H1 (cell line): Measurements from ENCODE around the gene TIMM10. TPM values are rescaled to one million over a fixed set of nuclear protein-coding genes. Genes with fewer than 3 reads are reported as not detected.

Source experiments
- CTCF ChIA-PET: fragments of 300-600 bp; sonication (Branson Sonifier 250); formaldehyde crosslinking; loops from one replicate; lab custom pipeline; 2021; ENCODE audit not compliant: partially characterized antibody; lab: Charles Lee
- POLR2A ChIA-PET: fragments of 300-600 bp; sonication (Branson Sonifier 250); formaldehyde crosslinking; loops from one replicate; lab custom pipeline; 2021; ENCODE audit warnings: inconsistent platforms; ENCODE audit not compliant: partially characterized antibody; lab: Charles Lee
- DNase-seq, 2 experiments: peaks; one replicate each; pipeline versions ENCODE4 v3.0.0 to v3.0.0-alpha.2; 2010 to 2022; ENCODE audit warnings: low spot score in 2 of 2, low read depth in 1 of 2, mixed read lengths in 1 of 2
- FAIRE-seq: peaks from 2 replicates; lab custom pipeline; 2011; peaks lifted over from hg19 to GRCh38; lab: Jason Lieb, UNC
- H2AFZ ChIP-seq: 2 replicates; pipeline ENCODE4 v1.8.1; 2012; ENCODE audit warnings: low read length, inconsistent platforms
- H2AK5ac ChIP-seq: 2 replicates; pipeline ENCODE4 v1.6.1; 2013; ENCODE audit warnings: low read depth, low read length
- H2BK120ac ChIP-seq: replicated peaks from 2 replicates; pipeline ENCODE3; 2013; ENCODE audit warnings: low read depth, low read length, inconsistent platforms
- H2BK12ac ChIP-seq: 2 replicates; pipeline ENCODE4 v1.6.1; 2013; ENCODE audit warnings: low read depth, low read length
- H2BK15ac ChIP-seq: 2 replicates; pipeline ENCODE4 v1.6.1; 2013; ENCODE audit warnings: low read length
- H2BK20ac ChIP-seq: 2 replicates; pipeline ENCODE4 v1.6.1; 2013; ENCODE audit warnings: low read length
- H2BK5ac ChIP-seq: 2 replicates; pipeline ENCODE4 v1.6.1; 2013; ENCODE audit warnings: low read depth, low read length
- H3K14ac ChIP-seq: 2 replicates; pipeline ENCODE4 v1.6.1; 2013; ENCODE audit warnings: inconsistent platforms; ENCODE audit not compliant: insufficient read length
- H3K18ac ChIP-seq: 2 replicates; pipeline ENCODE4 v1.6.1; 2013; ENCODE audit warnings: low read length; ENCODE audit errors: extremely low read depth
- H3K23ac ChIP-seq: 2 replicates; pipeline ENCODE4 v1.6.1; 2013; ENCODE audit warnings: inconsistent platforms; ENCODE audit not compliant: insufficient read length
- H3K23me2 ChIP-seq: 2 replicates; pipeline ENCODE4 v1.6.1; 2013; ENCODE audit warnings: low read depth, low read length
- H3K27ac ChIP-seq: 2 replicates; pipeline ENCODE4 v1.6.1; 2011; ENCODE audit warnings: low read depth, low read length, inconsistent platforms
- H3K27me3 ChIP-seq, 4 experiments: replicated peaks in 1 of 4; 1 replicate in 1 of 4; 2 replicates in 3 of 4; pipeline versions ENCODE4 v1.6.1 to v1.8.1; 2011 to 2013; ENCODE audit warnings: low read length in 3 of 4, mild to moderate bottlenecking in 3 of 4, inconsistent platforms in 2 of 4, mixed read lengths in 2 of 4, moderate library complexity in 1 of 4; ENCODE audit not compliant: control insufficient read depth in 3 of 4, insufficient read depth in 3 of 4; ENCODE audit errors: extremely low read depth in 1 of 4
- H3K36me3 ChIP-seq, 4 experiments: 2 replicates each; pipeline versions ENCODE4 v1.6.1 to v1.8.1; 2011 to 2013; ENCODE audit warnings: mild to moderate bottlenecking in 4 of 4, low read length in 3 of 4, moderate library complexity in 2 of 4, control low read depth in 1 of 4, inconsistent platforms in 1 of 4; ENCODE audit not compliant: insufficient read depth in 4 of 4, control insufficient read depth in 2 of 4
- H3K4ac ChIP-seq: replicated peaks from 2 replicates; pipeline ENCODE3; 2013; ENCODE audit warnings: low read length, low read depth, mixed read lengths, inconsistent platforms; ENCODE audit not compliant: insufficient read length
- H3K4me1 ChIP-seq, 4 experiments: replicated peaks in 1 of 4; 1 replicate in 1 of 4; 2 replicates in 3 of 4; pipeline versions ENCODE4 v1.6.1 to v1.8.1; 2011 to 2013; ENCODE audit warnings: low read length in 3 of 4, inconsistent platforms in 2 of 4, mixed read lengths in 1 of 4; ENCODE audit not compliant: insufficient read depth in 4 of 4, control insufficient read depth in 3 of 4
- H3K4me2 ChIP-seq, 2 experiments: 2 replicates each; pipeline versions ENCODE4 v1.6.1 to v1.8.1; 2011 to 2013; ENCODE audit warnings: low read depth in 2 of 2, low read length in 2 of 2, control low read depth in 1 of 2, inconsistent platforms in 1 of 2, mild to moderate bottlenecking in 1 of 2; ENCODE audit not compliant: insufficient read depth in 1 of 2
- H3K4me3 ChIP-seq, 4 experiments: fragments of 200-600, 300-600 bp in 1 of 4; sonication (generic), shearing (Covaris generic), sonication (Bioruptor Twin) in 1 of 4; 2 replicates each; pipeline versions ENCODE4 v1.5.1 to v1.8.1; 2011 to 2016; ENCODE audit warnings: low read length in 4 of 4, low read depth in 3 of 4, control low read depth in 2 of 4, inconsistent platforms in 2 of 4, mild to moderate bottlenecking in 2 of 4, mixed read lengths in 1 of 4, moderate library complexity in 1 of 4; ENCODE audit not compliant: insufficient read depth in 2 of 4; ENCODE audit errors: extremely low read depth in 1 of 4
- H3K56ac ChIP-seq: replicated peaks from 2 replicates; pipeline ENCODE3; 2013; ENCODE audit warnings: low read depth, mild to moderate bottlenecking, mixed read lengths, low read length, inconsistent platforms; ENCODE audit not compliant: insufficient read length
- H3K79me1 ChIP-seq: 2 replicates; pipeline ENCODE4 v1.6.1; 2013; ENCODE audit warnings: low read depth, low read length, control low read depth
- H3K79me2 ChIP-seq, 2 experiments: 2 replicates each; pipeline versions ENCODE4 v1.6.1 to v1.8.1; 2012 to 2013; ENCODE audit warnings: low read length in 2 of 2, mild to moderate bottlenecking in 2 of 2, inconsistent platforms in 1 of 2; ENCODE audit not compliant: insufficient read depth in 2 of 2, control insufficient read depth in 1 of 2
- H3K9ac ChIP-seq, 4 experiments: replicated peaks in 1 of 4; 1 replicate in 1 of 4; 2 replicates in 3 of 4; pipeline versions ENCODE4 v1.6.1 to v1.8.1; 2011 to 2013; ENCODE audit warnings: low read depth in 3 of 4, low read length in 3 of 4, control low read depth in 2 of 4, mild to moderate bottlenecking in 2 of 4, moderate library complexity in 2 of 4, inconsistent platforms in 1 of 4; ENCODE audit errors: extremely low read depth in 1 of 4
- H3K9me3 ChIP-seq, 2 experiments: 2 replicates each; pipeline versions ENCODE4 v1.6.1 to v1.8.1; 2012 to 2013; ENCODE audit warnings: mild to moderate bottlenecking in 2 of 2, moderate library complexity in 2 of 2, control low read depth in 1 of 2, inconsistent platforms in 1 of 2, low read depth in 1 of 2, low read length in 1 of 2, mixed read lengths in 1 of 2; ENCODE audit not compliant: insufficient read depth in 2 of 2
- H4K20me1 ChIP-seq, 2 experiments: replicated peaks in 1 of 2; 2 replicates each; pipeline versions ENCODE3 to v1.8.1; 2011 to 2013; ENCODE audit warnings: inconsistent platforms in 2 of 2, low read length in 2 of 2, mild to moderate bottlenecking in 1 of 2; ENCODE audit not compliant: insufficient read depth in 2 of 2, control insufficient read depth in 1 of 2
- H4K5ac ChIP-seq: 2 replicates; pipeline ENCODE4 v1.6.1; 2013; ENCODE audit warnings: low read length, low read depth, mixed read lengths, inconsistent platforms; ENCODE audit not compliant: insufficient read length
- H4K8ac ChIP-seq: 2 replicates; pipeline ENCODE4 v1.8.0; 2013; ENCODE audit warnings: mild to moderate bottlenecking, moderate library complexity, low read length, inconsistent platforms; ENCODE audit not compliant: insufficient read depth; ENCODE audit errors: extremely low read depth
- H4K91ac ChIP-seq: replicated peaks from 2 replicates; pipeline ENCODE3; 2013; ENCODE audit warnings: low read length, mixed read lengths, inconsistent platforms; ENCODE audit not compliant: insufficient read length
- BRCA1 ChIP-seq: IDR thresholded peaks from 2 replicates; pipeline ENCODE4 v1.6.1; 2012; ENCODE audit warnings: low read depth, low read length, improper control_type of control experiment
- CHD2 ChIP-seq: IDR thresholded peaks from 2 replicates; pipeline ENCODE4 v1.6.1; 2012; ENCODE audit warnings: low read length, improper control_type of control experiment
- CREB1 ChIP-seq: IDR thresholded peaks from 2 replicates; pipeline ENCODE4 v1.6.1; 2012; ENCODE audit warnings: inconsistent platforms
- EP300 ChIP-seq, 2 experiments: IDR thresholded peaks; 1 replicate in 1 of 2; 2 replicates in 1 of 2; pipeline ENCODE4 v1.6.1; 2011 to 2012; ENCODE audit warnings: low read depth in 2 of 2, low read length in 2 of 2, mild to moderate bottlenecking in 2 of 2, borderline replicate concordance in 1 of 2, inconsistent platforms in 1 of 2, moderate library complexity in 1 of 2
- KDM4A ChIP-seq: IDR thresholded peaks from one replicate; pipeline ENCODE4 v1.7.1; 2012; ENCODE audit warnings: low read depth, mild to moderate bottlenecking, moderate library complexity, low read length, inconsistent platforms; ENCODE audit not compliant: severe bottlenecking
- MAX ChIP-seq: IDR thresholded peaks from 2 replicates; pipeline ENCODE4 v1.6.1; 2012; ENCODE audit warnings: inconsistent platforms
- NANOG ChIP-seq: IDR thresholded peaks from 2 replicates; pipeline ENCODE4 v1.6.1; 2011; ENCODE audit warnings: low read length, low read depth, mild to moderate bottlenecking, inconsistent platforms; ENCODE audit not compliant: insufficient read depth, poor library complexity, severe bottlenecking
- POLR2AphosphoS5 ChIP-seq: IDR thresholded peaks from 2 replicates; pipeline ENCODE4 v1.6.1; 2011; ENCODE audit warnings: low read depth, low read length
- RBBP5 ChIP-seq: IDR thresholded peaks from 2 replicates; pipeline ENCODE4 v1.7.1; 2012; ENCODE audit warnings: low read depth, mild to moderate bottlenecking, inconsistent platforms, low read length, moderate library complexity, borderline replicate concordance
- RXRA ChIP-seq: IDR thresholded peaks from 2 replicates; pipeline ENCODE4 v1.6.1; 2011; ENCODE audit warnings: low read depth, mild to moderate bottlenecking, low read length, moderate library complexity; ENCODE audit not compliant: insufficient read depth
- SP1 ChIP-seq: IDR thresholded peaks from 2 replicates; pipeline ENCODE4 v1.6.1; 2011; ENCODE audit warnings: low read depth, low read length
- TBP ChIP-seq: IDR thresholded peaks from 2 replicates; pipeline ENCODE4 v1.6.1; 2011; ENCODE audit warnings: low read depth, low read length, improper control_type of control experiment
- WGBS, 2 experiments: shearing (Covaris generic) in 1 of 2; methylation state at CpG; one replicate each; pipeline versions ENCODE4 v1.1.6 to v1.1.7; 2013 to 2015; ENCODE audit warnings: low lambda C conversion rate in 2 of 2, mixed read lengths in 2 of 2, inconsistent platforms in 1 of 2, low coverage in 1 of 2, missing lambda C conversion rate in 1 of 2; ENCODE audit not compliant: insufficient replicate concordance in 2 of 2, insufficient coverage in 1 of 2, insufficient read length in 1 of 2; ENCODE audit errors: extremely low coverage in 1 of 2, missing lambda C conversion rate in 1 of 2; 5-methylcytosine and 5-hydroxymethylcytosine counted together
- polyA plus RNA-seq, 7 experiments: library from polyadenylated mRNA; depleted of rRNA in 3 of 7; stranded (reverse) in 5 of 7; unstranded in 2 of 7; fragments of >200 nt in 5 of 7; fragments of 200-250 nt in 2 of 7; gene quantifications; 1 replicate in 5 of 7; 2 replicates in 1 of 7; 4 replicates in 1 of 7; pipeline versions ENCODE4 v1.2.1 to v1.2.3, GENCODE V29; 2011 to 2013; ENCODE audit warnings: missing spikeins in 2 of 7, mixed read lengths in 2 of 7
- total RNA-seq: library from RNA; stranded (reverse); fragmentation: NEBNext Ultra II Directional; extraction: Animal tissue kit (Norgen Biotek cat#: 25700); gene quantifications from 2 replicates; pipeline ENCODE4 v1.2.1, GENCODE V29; 2021

The TIMM10 gene
- total and polyA plus RNA-seq, 2 of the 8 experiments (the other 6 are each of a cell fraction or from before 2014, with no cell fraction given), result 117 to 227 TPM

- no peak overlapping the region for H3K56ac ChIP-seq
- DNase-seq, result peak; percentile 89 to 98
- H3K36me3 ChIP-seq, result peaks cover 0 to 5% (median 0%) of the 10 kb centered on the region in 4 experiments; a peak in 2 of 8 replicates
- WGBS, 2 experiments, result 12% methylated on average over 25 of the region's 35 CpGs; no CpG with 5 or more reads in 1 of the 2 experiments
- H2BK12ac ChIP-seq, result 0 out of 2 replicates have a peak overlapping the region, but pooled peaks have one; percentile 99
- H3K79me1 ChIP-seq, result peaks cover 2% of the 10 kb centered on the region; the same call in 1 of the 2 replicates
- peak; percentile 55 for FAIRE-seq
- H4K5ac ChIP-seq, result no peak overlapping the region
- no peaks in the 10 kb centered on the region for H3K9me3 ChIP-seq
- 0 out of 2 replicates have a peak overlapping the region, but pooled peaks have one; percentile 43 for H2BK20ac ChIP-seq
- peak overlapping the region; percentile 84 for H3K4ac ChIP-seq
- H3K23ac ChIP-seq, result no peak overlapping the region
- H2AFZ ChIP-seq, result no peak overlapping the region
- H2AK5ac ChIP-seq, result no peak overlapping the region
- no peak overlapping the region for H2BK5ac ChIP-seq
- H3K79me2 ChIP-seq, result no peaks in the 10 kb centered on the region
- peak overlapping the region; percentile 74 to 87 for H3K4me2 ChIP-seq
- H3K27ac ChIP-seq, result no peak overlapping the region
- no peak overlapping the region for H3K14ac ChIP-seq
- no peak overlapping the region for H3K9ac ChIP-seq
- H4K91ac ChIP-seq, result no peak overlapping the region
- H4K20me1 ChIP-seq, result peaks cover 0 to 2% of the 10 kb centered on the region in 2 experiments
- H2BK120ac ChIP-seq, result no peak overlapping the region
- ChIA-PET POLR2A (interaction anchor here (0.6 to 4.3 kb wide), 23 partner anchors 9 to 177 kb away, joined by 3 to 66 read pairs (median 5); partner anchors contain the start of gene SLC43A1), CTCF (interaction anchor here (0.6 to 33.7 kb wide), 6 partner anchors 7 to 1756 kb away, joined by 3 to 1146 read pairs (median 14); partner anchors contain the start of genes SLC43A1, SMTNL1 and TIMM10)
- H3K23me2 ChIP-seq, result peaks cover 2% of the 10 kb centered on the region; the same call in 1 of the 2 replicates
- H3K4me3 ChIP-seq, result peak overlapping the region; percentile 5 to 48 (median 36); a peak in 5 of 8 replicates
- no peak overlapping the region for H3K18ac ChIP-seq
- no peaks in the 10 kb centered on the region for H3K27me3 ChIP-seq
- H3K4me1 ChIP-seq, result peaks cover 7 to 18% (median 14%) of the 10 kb centered on the region in 4 experiments
- H4K8ac ChIP-seq, result no peak overlapping the region
- no peak overlapping the region for H2BK15ac ChIP-seq
- TF ChIP-seq KDM4A, result no peak
- TF ChIP-seq NANOG, result no peak
- no peak for TF ChIP-seq CREB1
- no peak; the same call in 1 of the 2 replicates for TF ChIP-seq POLR2AphosphoS5
- no peak for TF ChIP-seq CHD2
- no peak for TF ChIP-seq EP300 (IDR thresholded peaks at IDR 0.05; ENCODE audit: borderline replicate concordance in 1 of 2, low read depth in 2 of 2, low read length in 2 of 2)
- 0 out of 2 replicates have a peak, but pooled peaks have one; percentile 22 for TF ChIP-seq TBP
- TF ChIP-seq SP1, result peak; percentile 58; the same call in 1 of the 2 replicates
- TF ChIP-seq MAX, result no peak
- no peak for TF ChIP-seq RXRA
- no peak for TF ChIP-seq BRCA1
- TF ChIP-seq RBBP5, result peak; percentile 66; the same call in 1 of the 2 replicates
Measured at GRCh38 chr11:57499413-57499982, 31.1 kb downstream of the TIMM10 start.
